ENCODE measurements around the gene MAGI2.

Gene MAGI2

DNA sequence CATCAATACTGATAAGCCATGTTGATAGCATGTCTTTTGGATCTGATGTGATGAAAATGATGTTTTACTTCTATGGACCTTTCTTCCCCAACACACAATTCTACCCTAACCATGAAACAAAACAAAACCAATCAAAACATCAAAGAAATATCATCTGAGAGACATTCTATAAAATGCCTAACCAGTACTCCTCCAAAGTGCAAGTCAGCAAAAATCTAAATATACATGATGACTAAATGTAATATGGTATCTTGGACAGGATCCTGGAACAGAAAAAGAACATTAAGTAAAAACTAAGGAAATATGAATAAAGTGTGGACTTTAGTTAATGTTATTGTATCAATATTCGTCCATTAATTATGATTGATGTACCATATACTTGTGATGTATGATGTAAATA, 625.1 kb downstream of the MAGI2 start:
- DNase-seq: no peak
- TF ChIP-seq POLR2A (IDR thresholded peaks at IDR 0.05; ENCODE audit: low read length) (no peak), GATA1 (IDR thresholded peaks at IDR 0.05; ENCODE audit: low read depth, low read length) (no peak)

DNA sequence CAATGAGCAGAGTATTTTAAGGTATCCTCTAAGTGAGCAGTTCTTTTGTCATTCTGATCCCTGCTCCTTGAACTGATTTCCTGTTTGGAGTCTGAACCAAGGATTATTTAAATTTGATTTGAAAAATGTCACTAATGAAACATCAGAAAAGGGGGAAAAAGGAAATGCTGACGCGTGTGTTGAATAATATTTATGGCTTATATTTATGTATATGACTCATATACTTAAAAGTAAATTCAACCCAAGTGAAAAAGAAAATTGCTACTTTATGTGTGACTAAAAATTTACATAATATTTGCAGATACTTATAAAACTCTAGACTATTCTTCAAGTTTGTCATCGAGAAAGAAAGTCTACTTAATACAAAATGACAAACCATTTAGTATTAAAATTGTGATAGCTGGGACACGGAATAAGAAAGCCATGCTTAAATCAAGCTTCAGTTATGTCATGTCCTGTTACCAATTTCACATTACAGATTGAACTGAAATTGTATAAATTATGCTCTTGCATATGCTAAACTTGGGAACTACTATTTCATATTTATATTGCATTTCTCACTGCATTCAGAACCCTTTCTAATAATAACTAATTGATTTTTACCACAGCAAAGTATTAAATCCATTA, 649.9 kb downstream of the MAGI2 start:
- TF ChIP-seq GATA1 (IDR thresholded peaks at IDR 0.05; ENCODE audit: low read depth, low read length) (no peak), POLR2A (IDR thresholded peaks at IDR 0.05; ENCODE audit: low read length) (no peak)

DNA sequence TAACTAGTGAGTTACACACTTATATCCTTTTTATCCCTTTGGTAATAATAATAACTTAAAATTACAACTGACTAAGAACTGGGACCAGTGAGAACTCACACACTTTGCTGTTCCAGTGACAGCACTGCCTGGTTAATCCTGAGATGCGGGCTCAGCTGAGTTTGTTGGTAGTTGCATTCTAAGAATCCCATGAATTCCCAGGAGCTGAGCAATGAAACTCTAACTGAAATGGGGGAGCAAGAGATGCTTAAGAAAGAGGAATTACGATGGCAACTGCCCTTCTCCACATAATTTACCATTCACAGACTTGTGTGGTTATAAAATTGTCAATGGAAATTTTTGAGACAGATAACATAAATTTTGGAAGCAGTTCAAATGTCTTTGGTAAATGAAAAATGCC, 659.4 kb downstream of the MAGI2 start:
- TF ChIP-seq POLR2A (IDR thresholded peaks at IDR 0.05; ENCODE audit: low read length): no peak
- no peak for TF ChIP-seq GATA1 (IDR thresholded peaks at IDR 0.05; ENCODE audit: low read depth, low read length)
- DNase-seq: no peak

More for the DNA sequence above, 649.9 kb downstream of the MAGI2 start:
- no peak for DNase-seq

DNA sequence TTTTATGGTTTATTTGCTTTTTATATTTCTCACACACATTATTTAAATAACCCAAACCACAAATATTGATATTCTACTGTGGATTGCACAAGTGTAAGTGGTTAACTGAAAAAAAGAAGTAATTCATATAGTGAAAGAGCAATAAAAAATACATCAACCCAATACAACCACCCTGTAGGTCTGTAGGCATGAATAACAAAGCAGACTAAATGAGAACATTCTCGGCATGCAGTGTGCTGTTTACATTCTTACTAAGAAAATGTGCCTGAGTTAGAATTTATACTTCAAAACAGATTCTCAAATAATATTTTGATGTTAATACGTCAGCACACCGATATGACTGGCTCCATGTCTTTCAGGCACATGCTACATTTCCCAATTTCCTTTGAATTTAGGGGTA, 660.8 kb downstream of the MAGI2 start:
- TF ChIP-seq POLR2A (IDR thresholded peaks at IDR 0.05; ENCODE audit: low read length) (no peak), GATA1 (IDR thresholded peaks at IDR 0.05; ENCODE audit: low read depth, low read length) (no peak)
- DNase-seq: no peak

DNA sequence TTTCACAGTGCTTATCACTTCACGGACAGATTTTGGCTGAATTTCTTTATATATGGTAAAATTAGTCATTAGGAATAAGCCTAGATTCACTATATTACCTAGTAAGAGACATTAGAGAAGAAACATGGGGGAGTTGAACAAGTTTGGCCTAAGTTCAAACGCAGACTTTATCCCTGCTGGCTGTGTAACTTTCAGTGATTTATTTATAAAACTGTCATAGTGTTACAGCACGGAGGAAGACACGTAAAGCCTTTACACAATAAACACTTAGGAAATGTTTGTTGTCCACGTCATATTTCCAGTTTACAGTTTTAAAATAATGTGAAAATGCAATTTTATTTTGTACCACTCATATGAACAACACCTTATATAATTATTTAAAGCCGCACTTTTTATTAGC, 661.5 kb downstream of the MAGI2 start:
- no peak for DNase-seq
- TF ChIP-seq POLR2A (IDR thresholded peaks at IDR 0.05; ENCODE audit: low read length) (no peak), GATA1 (IDR thresholded peaks at IDR 0.05; ENCODE audit: low read depth, low read length) (no peak)

DNA sequence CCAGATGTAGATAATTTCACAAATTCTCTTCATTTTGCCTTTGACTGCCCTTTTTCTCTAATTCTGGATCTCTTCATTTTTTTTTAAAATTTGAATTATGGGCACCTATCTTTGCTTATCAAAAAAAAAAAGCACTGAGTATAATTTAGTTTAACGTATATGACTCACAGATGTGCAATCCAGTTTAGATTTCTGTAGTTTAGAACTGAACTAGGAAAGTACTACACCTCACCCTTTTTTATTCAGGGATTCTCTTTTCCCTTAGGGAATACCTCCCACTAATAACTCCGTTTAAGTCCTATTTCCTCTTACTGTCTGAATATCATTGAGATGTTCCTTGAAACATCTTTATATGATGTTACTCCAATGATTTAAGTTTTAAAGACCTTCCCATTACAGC, 665.0 kb downstream of the MAGI2 start:
- TF ChIP-seq GATA1 (IDR thresholded peaks at IDR 0.05; ENCODE audit: low read depth, low read length) (no peak), POLR2A (IDR thresholded peaks at IDR 0.05; ENCODE audit: low read length) (no peak)
- no peak for DNase-seq

DNA sequence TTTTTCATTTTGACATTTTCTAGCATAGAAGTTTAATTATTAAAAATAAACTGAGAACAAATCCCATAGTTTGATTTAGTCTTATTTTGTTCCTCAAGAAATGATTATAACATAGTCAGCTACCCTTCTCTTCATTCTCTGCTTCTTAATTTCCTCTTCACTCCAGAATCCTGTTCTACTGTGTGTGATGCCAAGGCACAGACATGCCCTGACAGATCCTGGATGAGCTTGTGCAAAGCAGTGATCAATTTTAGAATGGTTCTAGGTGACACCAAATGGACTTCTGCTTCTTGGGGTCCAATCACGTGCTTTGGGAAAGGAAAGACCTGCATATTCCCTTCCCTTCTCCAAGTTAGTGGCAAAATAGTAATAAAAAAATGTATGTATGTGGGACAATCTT, 665.6 kb downstream of the MAGI2 start:
- TF ChIP-seq GATA1 (IDR thresholded peaks at IDR 0.05; ENCODE audit: low read depth, low read length) (no peak), POLR2A (IDR thresholded peaks at IDR 0.05; ENCODE audit: low read length) (no peak)
- no peak for DNase-seq

DNA sequence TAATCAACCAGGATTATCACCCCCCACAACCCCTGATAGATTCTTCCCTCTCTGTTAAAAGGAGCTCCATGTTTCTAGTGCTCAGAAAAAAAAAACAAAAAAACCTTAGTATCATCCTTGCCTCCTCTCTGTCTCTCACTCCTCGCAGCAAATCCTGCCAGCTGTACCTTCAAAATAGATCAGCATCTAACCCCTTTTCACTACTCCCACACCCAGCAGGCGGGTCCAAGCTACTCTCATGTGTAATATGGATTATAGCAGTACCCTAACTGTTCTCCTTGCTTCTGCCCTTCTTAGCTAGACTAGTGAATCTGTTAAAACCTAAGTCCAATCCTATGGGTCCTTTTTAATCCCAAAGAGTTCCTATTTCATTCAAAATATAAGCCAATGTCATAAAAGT, 667.4 kb downstream of the MAGI2 start:
- DNase-seq: no peak
- TF ChIP-seq POLR2A (IDR thresholded peaks at IDR 0.05; ENCODE audit: low read length) (no peak), GATA1 (IDR thresholded peaks at IDR 0.05; ENCODE audit: low read depth, low read length) (no peak)

DNA sequence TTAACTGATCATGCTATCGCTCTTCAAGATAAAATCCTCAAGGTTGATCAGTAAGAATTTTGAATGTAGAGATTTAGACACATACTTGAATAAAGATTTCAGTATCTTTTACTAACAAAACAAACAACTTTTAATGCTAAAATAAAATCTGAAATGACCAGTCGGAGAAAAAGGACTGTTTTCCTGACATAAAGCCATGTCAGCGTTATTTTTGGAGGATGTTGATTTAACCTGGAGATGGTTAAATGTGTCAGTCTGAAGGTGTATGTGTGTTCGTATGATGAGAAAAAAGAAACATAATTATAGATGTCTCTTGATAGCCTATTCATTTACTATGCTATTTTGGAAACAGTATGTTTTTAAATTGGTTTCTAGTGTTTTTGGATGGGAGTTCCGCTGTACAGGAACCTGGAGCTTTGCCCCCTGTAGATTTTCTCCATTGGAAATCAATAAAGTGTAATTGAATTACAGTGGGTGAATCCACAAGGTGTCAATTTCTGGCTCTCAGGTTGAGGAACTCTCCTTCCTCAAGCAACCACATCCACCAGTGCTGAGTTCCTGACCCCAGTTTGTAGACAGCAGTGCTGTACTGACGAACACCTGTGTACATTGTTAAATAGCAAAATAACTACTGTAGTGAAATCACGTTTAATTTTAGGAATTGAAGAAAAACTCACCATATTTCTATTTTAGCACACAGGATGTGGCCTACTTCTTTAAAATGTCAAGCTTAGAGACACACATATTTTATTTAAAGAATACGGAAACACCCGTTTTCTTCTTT, 670.1 kb downstream of the MAGI2 start:
- TF ChIP-seq POLR2A (IDR thresholded peaks at IDR 0.05; ENCODE audit: low read length) (no peak), GATA1 (IDR thresholded peaks at IDR 0.05; ENCODE audit: low read depth, low read length) (no peak)
- no peak for DNase-seq

DNA sequence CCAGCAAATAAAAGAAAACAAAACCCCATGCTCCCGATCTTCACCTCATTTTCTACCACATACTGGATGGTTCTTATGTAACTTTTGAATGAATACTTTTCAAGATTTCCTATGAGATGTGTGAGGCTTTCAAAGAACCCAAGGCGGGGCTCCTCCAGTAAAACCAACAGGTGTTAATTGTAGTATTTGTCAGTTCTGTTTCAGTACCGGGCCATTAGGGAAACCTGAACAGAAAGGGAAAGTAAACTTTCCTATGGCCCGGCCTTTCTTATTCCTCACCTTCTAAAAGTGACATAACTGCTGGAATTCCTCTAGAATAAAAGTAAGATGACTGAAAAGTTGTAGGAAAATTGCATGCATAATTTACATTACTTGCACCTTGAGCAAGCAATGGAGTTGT, 672.9 kb downstream of the MAGI2 start:
- DNase-seq: no peak

DNA sequence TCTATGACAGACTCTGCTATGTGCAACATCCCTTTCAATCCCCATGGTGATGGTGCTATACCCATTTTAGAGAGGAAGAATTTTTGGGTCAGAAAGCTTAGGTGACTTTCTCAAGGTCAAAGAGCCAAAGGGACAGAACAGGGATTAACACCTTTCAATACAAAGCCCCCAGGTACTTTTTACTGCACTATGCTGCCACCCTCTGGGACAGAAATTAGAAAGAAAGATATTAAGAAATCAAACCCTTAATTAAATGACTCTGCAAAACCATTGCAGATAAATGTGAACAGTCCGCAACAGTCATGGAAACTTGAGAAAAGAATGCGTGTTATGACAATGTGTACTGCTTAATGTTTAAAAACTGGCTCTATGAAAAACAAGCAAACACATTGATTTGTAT, 673.7 kb downstream of the MAGI2 start:
- TF ChIP-seq GATA1 (IDR thresholded peaks at IDR 0.05; ENCODE audit: low read depth, low read length) (no peak), POLR2A (IDR thresholded peaks at IDR 0.05; ENCODE audit: low read length) (no peak)
- no peak for DNase-seq

More for the DNA sequence above, 672.9 kb downstream of the MAGI2 start:
- TF ChIP-seq POLR2A (IDR thresholded peaks at IDR 0.05; ENCODE audit: low read length): no peak

DNA sequence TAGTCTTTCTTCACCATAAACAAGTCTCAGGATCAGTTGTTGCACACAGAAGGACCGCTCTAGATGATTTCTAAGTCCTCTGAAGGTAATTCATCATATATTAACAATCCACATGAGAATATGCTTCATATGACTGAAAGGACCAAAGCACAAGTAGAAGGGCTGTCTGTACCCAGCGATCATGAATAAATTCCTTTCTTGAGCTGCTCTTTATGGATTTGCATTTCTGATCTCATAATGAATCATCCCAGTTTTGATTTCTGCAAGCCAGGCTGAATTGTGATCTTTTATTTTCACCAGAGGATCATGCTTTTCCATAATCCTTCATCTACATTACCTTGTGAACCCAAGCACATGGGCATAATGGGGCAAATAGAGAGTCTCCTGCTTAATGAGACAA, 675.6 kb downstream of the MAGI2 start:
- no peak for DNase-seq
- no peak for TF ChIP-seq POLR2A (IDR thresholded peaks at IDR 0.05; ENCODE audit: low read length)
- TF ChIP-seq GATA1 (IDR thresholded peaks at IDR 0.05; ENCODE audit: low read depth, low read length): no peak

DNA sequence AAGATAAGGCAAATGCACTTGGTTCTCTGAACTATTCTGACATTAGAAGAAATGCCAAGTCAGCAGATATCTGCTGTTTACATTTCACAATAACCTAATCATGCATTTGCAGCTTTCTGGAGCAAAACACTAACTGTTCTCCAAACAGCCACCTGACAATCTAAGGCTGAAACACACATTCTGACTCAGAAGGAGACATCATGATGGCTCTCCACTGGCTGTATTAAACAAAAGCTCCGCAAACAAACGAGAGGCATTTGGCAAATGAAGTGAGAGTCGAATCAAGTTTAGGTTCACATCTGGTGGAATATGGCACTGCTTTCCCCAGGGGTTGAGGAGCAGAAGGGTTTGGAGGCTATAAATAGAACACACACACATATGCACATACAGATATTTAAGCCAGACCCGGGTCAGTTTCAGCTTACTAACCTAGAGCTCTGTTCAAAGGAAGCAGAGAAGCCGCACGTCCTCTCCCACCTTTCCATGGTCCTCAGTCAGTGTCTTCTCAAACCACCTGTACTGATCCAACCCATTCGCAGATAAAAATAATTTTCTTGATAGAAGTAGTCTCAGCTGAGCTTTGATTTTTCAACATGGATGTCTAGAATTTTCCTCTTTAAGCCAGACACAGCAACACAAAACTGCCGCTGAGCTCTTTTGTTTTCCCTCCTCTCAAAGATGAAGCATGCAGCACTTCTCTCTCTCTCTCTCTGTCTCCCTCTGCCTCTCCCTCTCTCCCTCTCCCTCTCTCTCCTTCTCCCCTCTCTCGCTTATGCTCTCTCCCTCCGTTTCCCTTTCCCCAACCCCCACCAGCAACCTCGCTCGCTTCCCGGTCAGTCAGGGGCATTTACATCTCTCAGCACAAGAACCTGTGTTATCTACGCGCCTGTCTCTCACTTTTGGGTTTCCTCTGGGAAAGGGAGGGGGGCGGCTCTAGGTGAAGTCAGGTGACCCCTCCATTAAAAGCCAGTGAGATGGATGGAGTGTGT, 682.8 kb downstream of the MAGI2 start:
- no peak for DNase-seq
- TF ChIP-seq GATA1 (IDR thresholded peaks at IDR 0.05; ENCODE audit: low read depth, low read length): no peak
- TF ChIP-seq POLR2A (IDR thresholded peaks at IDR 0.05; ENCODE audit: low read length): no peak

DNA sequence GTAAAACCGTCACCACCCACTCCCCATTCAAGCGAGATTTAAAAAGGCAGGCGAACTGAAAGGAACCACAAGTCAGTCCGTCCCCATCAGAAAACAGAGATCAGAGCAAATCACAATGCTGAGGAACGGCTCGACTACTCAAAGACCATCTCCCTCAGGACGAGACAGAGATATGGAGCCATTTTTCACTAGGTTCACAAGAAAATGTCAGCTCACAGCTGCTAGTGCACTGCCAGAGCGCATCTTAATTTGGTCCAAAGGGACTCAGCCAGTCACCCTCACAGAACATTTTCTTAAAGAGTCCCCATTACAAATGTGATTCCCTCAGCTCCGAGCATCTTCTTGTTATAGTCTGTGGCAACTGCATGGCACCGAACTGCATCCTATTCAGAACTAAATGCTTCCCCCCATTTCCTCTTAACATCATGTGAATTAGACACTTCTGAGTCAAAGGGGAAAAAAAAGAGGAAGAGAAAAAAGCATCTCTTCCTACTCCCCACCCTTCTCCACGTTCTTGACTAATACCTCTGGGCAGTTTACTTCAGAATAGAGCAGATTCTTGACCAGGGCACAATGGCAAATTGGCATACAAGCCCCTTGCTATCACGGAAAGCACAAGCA, 683.9 kb downstream of the MAGI2 start:
- TF ChIP-seq POLR2A (IDR thresholded peaks at IDR 0.05; ENCODE audit: low read length) (no peak), GATA1 (IDR thresholded peaks at IDR 0.05; ENCODE audit: low read depth, low read length) (no peak)
- DNase-seq: no peak
